Measurements from ENCODE around the gene SEMA3D.

The SEMA3D gene

DNA sequence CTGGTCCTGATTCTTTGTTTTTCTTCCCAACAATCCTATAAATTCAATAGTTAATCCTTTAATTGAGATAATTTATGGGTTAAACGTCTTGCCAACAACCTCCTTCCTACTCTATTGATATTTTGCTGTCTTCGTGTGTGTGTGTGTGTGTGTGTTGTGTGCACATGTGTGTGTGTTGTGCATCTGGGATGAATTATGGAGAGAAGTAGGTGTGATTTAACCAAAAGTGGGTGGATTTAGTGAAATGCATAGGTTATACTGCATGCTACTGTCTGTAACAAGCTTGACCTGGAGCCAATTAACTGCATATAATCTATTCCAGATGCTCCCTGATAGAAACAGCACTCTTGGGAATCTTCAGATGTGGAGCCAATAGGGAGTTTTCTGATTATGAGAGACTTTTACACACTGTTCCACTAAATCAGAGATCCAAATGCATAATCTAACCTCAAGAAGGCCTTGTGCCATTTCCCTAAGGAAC is 61.2 kb downstream of the SEMA3D start:
- DNase-seq (ENCODE audit: low read depth): no peak

DNA sequence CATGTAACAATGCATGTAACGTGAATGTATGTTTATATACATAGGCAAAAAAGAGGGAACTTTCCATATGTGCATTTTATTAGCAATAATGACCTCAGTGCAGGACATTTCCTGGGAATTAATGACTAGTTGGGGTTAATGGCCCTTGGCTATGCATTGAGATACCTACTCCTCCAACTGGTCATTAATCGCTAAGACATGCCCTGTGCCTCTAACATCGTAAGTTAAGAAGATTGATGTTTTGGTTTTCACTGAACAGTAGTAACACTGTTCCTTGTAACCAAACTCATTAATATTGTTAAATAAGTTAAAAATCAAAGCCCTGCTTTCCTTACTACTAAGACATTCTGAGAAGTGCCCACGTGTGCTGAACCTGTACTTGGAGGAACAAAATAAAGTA is 61.7 kb downstream of the SEMA3D start:
- no peak for DNase-seq (ENCODE audit: low read depth)

DNA sequence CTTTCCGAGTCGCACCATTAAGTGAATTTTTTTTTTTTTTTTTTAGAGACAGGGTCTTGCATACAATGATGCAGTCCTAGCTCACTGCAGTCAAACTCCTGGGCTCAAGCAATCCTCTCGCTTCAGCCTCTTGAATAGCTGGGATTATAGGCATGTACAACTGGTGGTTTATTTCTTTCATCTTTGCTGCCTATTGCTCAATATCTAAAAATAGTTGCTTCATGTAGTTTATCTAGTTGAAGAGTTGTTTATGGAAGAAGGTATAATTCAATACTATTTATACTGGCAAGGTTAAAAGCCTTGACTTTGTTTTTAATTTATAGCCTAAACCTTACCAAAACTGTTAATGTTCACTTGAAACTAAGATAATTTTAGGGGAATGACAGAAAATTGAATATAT is 66.9 kb downstream of the SEMA3D start:
- no peak for DNase-seq (ENCODE audit: low read depth)

DNA sequence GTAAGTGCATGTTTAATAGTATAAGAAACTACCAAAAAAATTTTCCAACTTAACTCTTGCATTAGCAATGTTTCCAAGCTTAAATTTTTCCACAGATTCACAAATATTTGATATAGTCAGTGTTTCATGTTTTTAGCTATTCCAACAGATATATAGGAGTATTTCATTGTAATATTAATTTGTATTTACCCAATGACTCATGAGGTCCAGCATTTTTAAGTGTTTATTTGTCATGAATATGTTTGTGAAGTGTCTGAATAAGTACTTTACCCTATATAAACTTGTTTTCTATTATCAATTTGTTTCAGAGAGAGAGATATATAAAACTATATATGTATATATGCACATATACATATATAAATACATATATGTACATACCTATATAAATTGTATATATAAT is 71.0 kb downstream of the SEMA3D start:
- no peak for DNase-seq (ENCODE audit: low read depth)

DNA sequence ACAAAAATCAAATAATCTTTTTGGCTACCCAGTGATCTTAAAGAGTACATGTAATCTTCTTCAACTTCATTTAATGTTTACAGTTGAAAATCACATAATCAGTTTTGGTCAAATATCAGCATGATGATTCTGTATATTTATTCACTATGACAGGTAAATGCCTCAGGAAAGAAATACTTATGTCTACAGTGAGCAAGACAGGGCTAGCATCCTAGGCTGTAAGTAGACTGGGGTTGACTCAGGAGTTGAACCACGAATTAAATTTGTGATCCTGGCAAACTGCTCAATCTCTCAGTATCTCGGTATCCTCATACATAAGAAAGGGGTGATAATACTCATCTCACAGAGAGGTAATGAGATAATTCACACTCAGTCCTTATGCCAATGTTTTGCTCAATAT is 71.8 kb downstream of the SEMA3D start:
- no peak for DNase-seq (ENCODE audit: low read depth)

DNA sequence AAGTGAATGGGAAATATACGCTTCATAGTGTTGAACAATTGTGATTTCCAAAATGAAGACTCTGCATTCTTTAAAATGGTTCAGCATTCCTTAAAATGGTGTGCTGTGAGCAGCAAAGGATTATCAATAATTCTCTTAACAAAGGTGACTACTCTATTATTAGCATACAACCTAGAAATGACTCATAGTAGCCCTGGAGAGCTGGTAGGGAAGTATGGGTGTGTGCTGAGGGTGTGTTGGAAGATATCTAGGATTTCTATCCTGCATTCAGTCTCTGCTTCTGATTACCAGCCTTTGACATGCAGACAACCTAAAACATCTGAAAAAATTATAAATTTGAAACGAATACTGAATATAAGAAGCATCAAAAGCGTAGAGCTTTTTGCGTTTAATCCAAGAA is 72.5 kb downstream of the SEMA3D start:
- no peak for DNase-seq (ENCODE audit: low read depth)

DNA sequence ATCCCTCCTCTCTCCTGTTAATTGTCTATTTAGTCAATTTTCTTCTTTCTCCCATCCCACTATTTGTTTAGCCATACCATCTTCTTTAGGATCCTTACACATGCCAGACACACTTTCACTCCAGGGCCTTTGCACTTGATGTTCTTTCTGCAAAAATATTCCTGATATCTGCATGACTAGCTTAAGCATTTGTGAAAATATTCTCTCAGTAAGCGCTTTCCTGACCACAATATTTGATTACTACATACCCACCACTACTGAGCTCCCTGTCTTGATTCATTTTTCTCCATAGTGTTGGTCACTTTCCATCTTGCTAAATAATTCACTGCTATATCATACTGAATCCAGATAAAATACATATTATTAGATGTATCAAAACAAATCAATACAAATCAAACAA is 75.1 kb downstream of the SEMA3D start:
- no peak for DNase-seq (ENCODE audit: low read depth)

DNA sequence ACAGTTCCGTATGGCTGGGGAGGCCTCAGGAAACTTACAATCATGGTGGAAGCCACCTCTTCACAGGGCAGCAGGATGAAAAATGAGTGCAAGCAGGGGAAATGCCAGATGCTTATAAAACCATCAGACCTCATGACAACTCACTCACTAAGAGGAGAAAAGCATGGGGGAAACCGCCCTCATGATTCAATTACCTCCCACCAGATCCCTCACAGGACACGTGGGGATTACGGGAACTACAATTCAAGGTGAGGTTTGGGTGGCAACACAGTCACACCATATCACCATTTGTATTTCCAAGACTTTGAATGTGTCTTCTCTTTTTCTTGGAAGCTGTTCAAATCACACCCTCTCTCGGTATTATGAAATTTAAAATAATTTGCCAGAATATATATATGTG is 80.1 kb downstream of the SEMA3D start:
- no peak for DNase-seq (ENCODE audit: low read depth)

DNA sequence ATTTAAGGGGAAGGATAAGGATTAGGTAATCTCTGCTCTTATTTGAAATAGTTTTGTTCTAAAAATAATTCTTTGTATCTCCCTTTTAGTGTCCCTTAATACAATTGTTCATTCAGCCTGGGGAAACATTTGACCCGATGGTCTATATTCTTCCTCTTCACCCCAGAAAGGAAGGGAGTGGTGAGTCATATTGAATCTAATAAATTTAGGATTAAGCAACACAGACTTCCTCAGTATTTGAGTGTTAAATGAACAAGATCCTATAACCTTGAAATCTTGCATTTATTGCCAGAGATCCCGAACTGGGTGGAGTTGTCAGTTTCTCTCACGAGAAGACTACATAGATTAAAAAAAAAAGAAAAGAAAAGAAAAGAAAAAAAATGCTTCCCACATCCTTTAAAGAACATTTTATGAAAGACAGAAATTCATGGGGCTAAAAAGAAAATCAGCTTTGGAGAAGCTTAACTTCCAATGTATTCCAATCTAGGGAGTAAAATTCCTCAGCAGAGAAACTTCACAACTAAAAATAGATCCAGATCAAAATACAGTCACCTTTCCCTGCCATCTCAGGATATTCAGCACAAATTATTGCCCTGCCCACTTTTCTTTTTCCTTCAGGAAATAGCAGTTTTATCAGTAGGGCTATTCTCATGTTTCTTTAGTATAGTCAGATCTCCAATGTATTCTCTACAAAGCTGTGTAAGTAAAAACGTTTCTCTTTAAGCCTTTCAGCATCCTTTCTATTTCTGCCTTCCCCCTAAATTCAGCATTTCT is 82.2 kb downstream of the SEMA3D start:
- DNase-seq (ENCODE audit: low read depth): no peak

DNA sequence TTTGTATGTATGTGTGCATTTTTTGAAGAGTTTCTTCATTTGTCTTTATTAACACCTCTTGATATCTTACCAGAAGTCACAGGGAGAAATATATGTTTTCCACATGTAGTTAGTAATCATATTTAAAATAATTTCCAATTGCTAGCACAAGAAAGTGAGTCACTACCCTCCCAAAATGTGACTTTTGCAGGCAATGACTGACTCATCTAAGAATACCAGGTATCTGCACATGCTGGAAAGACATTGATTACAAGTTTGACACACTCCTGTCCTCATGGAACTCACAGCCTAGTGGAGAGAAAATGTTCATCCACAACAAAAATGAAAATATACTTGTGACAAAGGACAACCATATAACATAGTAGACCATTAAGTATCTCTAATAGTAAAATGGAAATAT is 82.9 kb downstream of the SEMA3D start:
- DNase-seq (ENCODE audit: low read depth): no peak

DNA sequence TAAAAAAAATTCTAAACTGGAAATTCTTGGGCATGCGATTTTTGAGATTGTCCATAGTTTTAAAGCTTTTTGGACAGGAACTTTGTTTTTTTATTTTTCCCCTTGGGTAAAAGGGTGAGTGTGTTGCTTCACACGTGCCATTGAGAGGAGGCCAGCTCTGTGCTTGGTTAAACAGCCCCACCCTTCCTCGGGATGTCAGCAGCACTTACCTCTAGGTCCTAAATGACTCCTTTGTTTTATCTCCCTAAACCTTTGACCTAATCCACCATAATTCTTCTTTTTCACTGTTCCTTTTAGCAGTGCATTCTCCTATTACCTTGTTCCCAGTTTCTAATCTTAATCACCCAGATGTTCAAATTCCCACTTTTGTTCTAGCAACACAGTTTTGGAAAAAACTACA is 83.5 kb downstream of the SEMA3D start:
- DNase-seq (ENCODE audit: low read depth): no peak

DNA sequence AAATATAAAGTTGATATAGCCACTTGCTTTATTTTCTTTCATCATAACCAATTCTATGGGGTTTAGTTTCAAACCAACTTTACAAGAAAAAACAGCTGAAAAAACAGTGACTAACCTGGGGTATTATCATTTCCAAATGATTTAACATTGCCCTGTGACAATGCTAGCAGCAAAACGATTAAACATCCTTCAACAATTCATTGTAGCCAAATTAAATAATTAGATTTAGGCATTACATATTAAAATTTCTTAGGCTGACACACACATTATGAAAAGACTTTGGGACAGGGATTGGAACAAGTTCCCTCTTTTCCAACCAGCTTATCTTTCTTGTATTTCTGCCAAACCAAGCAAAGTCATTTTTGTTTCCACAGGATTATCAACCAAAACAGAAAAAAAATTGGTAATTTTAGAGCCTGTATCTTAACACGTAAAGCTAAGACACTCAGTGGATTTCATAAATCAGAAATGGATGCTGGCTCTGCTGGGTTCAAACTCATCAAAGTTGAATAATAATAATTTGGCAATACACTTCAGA is 84.0 kb downstream of the SEMA3D start:
- no peak for DNase-seq (ENCODE audit: low read depth)

DNA sequence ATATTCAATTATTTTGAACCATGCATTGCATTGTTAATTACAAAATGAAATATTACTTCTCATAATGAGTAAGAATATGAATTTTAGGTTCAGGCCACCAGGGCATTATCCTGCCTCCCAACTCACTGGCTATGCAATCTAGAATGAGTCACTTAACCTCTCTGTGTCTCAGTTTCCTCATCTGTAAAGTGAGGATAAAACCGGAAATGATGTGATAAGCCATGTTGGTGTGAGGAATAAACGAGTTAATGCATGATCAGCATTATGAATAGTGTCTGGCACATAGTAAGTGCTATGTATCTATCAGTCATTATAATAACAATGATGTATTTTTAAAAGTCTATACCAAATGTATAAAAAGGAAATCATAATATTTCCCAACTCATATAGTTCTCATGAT is 85.5 kb downstream of the SEMA3D start:
- no peak for DNase-seq (ENCODE audit: low read depth)

DNA sequence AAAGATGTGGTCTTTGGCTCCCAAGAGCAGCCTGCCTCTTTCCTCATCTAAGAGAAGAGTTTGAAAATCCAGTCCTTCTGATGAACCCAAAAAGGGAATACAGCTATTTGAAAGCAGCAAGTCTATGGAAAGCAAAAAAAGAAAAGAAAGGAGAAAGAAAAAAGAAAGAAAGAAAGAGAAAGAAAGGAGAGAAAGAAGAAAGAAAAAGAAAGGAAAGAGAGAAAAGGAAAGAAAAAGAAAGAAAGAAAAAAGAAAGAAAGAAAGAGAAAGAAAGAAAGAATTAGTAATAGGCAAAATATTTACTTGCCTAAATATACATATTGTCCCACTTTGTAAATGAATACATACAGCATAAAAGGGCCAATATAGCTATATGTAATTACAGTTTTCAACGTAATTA is 89.0 kb downstream of the SEMA3D start:
- no peak for DNase-seq (ENCODE audit: low read depth)

DNA sequence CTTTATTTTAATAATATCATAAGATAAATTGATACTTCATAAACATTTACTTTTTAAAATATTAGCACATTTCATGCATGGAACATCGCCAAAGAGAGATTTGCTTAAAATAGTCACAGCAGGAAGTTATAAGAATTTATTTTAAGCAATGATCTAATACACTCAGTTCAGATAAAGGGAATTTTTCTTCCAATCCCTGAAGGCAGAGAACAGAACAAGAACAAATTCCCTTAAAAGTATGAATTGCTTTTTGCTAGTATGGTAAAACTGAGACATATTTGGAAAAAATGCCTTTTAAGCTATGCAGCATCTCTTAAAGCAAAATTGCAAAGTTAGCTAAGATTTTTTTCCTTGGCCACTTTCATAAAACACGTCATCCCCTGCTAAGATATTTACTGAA is 91.0 kb downstream of the SEMA3D start:
- no peak for DNase-seq (ENCODE audit: low read depth)

DNA sequence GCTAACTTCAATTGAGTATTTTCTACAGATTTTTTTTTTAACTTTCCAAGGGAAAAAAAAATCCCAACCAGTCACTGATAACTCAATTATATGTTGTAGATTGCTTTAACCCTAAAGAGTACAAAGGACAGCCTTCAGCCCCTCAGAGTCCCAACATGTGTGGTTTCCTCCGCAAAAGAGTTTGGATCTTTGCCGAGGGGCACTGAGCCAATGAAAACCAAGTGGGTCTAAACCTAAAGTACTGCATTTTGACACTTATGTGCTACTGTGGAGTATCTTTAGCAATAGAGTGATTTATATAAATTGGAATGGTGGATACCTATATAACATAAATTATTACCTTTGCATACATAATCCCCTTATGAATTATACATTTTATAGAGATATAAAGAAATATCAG is 91.5 kb downstream of the SEMA3D start:
- DNase-seq (ENCODE audit: low read depth): no peak

DNA sequence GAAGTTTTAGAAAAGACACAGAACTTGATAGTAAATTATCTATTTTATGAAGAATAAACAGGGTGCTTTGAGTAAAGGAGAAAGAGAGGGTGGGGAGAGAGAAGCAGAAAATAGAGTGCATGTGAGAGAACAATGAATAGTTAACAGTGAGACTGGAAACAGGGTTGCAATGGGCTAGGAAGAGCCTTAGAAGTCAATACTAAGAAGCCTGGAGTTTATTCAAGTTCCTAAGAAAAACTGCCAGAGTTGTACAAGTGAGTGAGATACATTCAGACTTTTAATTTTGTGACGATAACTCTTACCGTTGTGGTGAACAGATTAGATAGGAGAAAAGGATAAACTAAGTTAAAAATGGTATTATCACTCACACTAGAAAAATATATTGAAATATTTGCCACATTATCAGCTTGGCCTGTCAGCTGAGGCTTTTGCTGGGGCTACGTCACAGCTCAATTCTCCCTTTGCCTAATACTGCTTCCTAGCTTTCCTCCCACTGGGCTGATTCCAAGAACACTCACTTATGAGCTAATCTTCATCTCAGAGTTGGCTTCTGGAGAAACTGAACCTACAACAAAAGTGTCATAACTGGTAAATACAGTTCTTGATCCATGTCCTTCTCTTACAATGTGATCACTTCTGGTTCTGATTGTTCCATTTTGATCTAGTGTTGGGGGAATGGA is 92.7 kb downstream of the SEMA3D start:
- no peak for DNase-seq (ENCODE audit: low read depth)

DNA sequence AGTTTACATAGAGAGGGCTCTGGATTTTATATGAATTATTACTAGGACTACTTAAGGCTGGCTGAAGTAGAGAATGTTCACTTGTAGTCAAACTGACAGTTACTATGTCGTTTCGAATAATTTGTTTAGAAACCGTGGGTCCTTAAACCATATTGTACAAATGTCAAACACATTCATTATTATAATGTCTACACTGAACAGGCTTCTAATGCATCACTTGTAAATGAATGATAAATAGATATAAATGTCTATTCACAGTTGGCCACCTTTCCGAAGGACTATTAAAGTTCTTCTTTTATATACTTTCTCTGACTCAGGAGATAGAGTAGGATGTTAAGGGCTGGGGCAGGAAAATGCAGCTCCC is 95.3 kb downstream of the SEMA3D start:
- DNase-seq (ENCODE audit: low read depth): no peak

DNA sequence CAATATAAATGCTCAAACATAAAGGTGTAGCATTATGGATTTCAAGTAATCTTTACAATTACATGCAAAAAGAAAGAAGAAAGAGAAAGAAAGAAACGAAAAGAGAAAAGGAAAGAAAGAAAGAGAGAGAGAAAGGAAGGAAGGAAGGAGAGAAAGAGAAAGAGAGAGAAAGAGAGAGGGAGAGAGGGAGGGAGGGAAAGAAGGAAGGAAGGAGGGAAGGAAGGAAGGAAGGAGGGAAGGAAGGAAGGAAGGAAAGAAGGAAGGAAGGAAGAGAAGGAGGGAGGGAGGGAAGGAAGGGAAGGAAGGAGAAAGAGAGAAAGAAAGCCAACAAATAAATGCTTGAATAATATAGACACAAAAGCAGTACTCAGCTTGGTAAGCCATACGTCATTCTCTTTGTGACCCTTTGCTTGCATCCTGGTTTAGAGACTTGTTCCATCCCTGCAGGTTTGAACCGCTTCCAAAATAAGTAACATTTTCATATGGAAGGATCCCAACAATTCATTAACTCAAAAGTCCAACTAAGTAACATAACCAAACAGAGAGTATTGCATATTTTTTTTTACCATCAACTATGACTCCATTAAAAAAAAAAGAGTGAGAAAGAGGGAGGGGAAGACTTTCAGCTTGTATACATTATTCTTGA is 95.8 kb downstream of the SEMA3D start:
- no peak for DNase-seq (ENCODE audit: low read depth)

DNA sequence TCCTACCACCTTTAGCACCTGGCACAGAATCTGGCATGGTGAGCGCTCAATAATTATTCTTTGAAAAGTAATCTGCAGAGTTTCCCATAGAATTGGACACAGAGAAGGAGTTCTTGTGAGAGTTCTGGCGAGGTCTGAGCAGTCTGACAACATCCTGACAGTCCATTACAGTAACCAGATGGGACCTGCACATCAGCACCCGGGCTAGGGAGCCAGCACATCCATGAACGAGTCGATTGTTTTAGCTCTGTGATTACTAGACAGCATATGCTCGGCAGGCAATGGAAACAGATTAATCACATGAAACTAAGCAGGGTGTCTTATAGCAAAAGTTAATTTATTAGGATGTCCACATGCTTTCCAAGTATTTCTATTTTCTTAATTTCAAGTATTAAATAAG is 96.7 kb downstream of the SEMA3D start:
- DNase-seq (ENCODE audit: low read depth): no peak

DNA sequence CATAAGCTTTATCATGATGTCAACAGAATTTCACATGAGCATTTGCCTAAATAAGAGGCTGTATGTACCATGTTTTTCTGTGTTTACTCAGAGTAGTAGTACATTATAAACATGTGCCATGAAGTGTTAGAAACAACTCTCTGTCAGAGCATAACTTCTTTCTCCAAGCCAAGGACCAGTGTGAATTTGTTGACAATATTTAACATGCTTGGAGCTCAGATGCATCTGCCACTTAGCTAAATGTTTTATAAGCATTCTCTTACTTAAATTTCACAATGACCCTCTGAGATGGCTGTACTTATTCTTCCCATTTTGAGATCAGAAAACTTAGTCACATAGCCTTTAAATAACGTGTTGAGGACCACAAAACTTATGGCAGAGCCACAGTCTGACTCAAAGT is 105.0 kb downstream of the SEMA3D start:
- no peak for DNase-seq (ENCODE audit: low read depth)

DNA sequence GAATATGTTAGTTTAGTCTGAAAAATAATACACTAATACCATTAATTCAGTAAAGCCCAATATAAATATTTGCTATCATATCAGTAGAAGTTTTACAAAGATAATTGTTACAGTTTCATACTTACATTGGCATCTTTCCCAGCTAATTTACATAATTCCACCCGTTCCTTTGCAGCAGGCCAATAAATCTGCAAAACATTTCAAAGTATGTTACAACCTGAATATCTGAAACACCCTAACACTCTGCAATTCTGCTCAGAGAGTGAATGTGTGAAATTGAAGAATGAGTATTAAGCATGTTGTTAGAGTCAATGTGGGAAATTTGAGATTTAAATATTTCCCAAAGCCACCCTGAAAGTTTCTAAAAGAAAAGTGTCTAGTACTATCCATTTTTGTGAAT is 105.5 kb downstream of the SEMA3D start:
- no peak for DNase-seq (ENCODE audit: low read depth)

DNA sequence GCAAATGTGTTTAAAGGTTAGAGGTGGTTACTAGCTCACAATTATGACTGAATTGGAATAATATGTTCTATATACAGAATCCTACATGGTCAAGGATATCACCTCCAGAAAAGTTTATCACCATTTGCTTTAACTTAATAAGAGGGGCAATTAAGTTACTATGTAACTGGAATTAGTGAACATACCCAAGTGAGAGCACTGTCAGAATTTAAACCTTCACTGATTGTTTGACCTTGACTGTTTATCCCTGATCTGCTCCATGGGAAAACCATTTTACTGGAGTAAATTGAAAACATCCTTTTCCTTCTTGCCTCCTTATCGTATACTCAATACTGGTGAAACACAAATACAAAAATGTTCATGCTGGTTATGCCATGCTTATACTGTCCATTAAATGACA is 107.4 kb downstream of the SEMA3D start:
- DNase-seq (ENCODE audit: low read depth): no peak

Measured in stimulated activated CD8-positive, alpha-beta memory T cell treated with anti-CD3 and anti-CD28 coated beads, Interleukin-4, amount 100 ng/mL, for 24 hours (primary cell).